Duodenal mucosa (tissue), 2 donors: Measurements from ENCODE around the gene PRMT3.

Experiments
- H3K27ac ChIP-seq: one replicate; pipeline ENCODE4 v1.7.0; 2013; ENCODE audit warnings: low read depth, low read length
- H3K27me3 ChIP-seq, 2 donors: one replicate each; pipeline ENCODE4 v1.7.0; 2013; ENCODE audit warnings: low read length in 2 of 2, control low read depth in 1 of 2; ENCODE audit not compliant: insufficient read depth in 2 of 2, control insufficient read depth in 1 of 2
- H3K36me3 ChIP-seq, 2 donors: one replicate each; pipeline ENCODE4 v1.7.0; 2013; ENCODE audit warnings: low read length in 2 of 2, control low read depth in 1 of 2; ENCODE audit not compliant: insufficient read depth in 2 of 2, control insufficient read depth in 1 of 2
- H3K4me1 ChIP-seq, 2 donors: one replicate each; pipeline ENCODE4 v1.7.0; 2013; ENCODE audit warnings: low read length in 2 of 2, control low read depth in 1 of 2; ENCODE audit not compliant: insufficient read depth in 2 of 2, control insufficient read depth in 1 of 2
- H3K4me3 ChIP-seq, 2 donors: one replicate each; pipeline ENCODE4 v1.7.0; 2013; ENCODE audit warnings: low read length in 2 of 2, low read depth in 1 of 2
- H3K9ac ChIP-seq, 2 donors: one replicate each; pipeline ENCODE4 v1.7.0; 2013; ENCODE audit warnings: low read length in 2 of 2, low read depth in 1 of 2
- H3K9me3 ChIP-seq, 2 donors: one replicate each; pipeline ENCODE4 v1.7.0; 2013; ENCODE audit warnings: low read length in 2 of 2, control low read depth in 1 of 2; ENCODE audit not compliant: control insufficient read depth in 1 of 2

PRMT3 gene

DNA sequence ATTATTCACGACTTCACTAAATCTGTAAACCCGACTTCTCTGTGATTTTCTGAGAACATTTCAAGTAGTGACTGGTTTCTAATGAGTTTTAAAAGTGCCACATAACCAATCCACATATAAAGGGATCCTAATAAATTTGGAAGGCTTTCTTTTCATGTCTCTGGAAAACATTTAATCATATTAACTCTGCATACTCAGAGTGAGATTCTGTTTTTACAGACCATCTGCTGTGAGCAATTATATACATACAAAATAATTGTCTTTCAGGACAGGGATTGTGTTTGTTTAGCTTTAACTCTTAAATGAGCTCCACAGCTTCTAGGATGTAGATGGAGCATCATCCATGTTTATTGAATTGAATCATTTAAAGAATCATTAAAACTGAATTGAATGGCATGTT is 65.1 kb downstream of the PRMT3 start:
- Histone ChIP-seq H3K9me3 (no peaks in the 10 kb centered on the region), H3K4me1 (no peaks in the 10 kb centered on the region), H3K4me3 (no peak overlapping the region), H3K36me3 (peaks cover 0 to 4% of the 10 kb centered on the region in 2 donors), H3K9ac (no peak overlapping the region), H3K27me3 (no peaks in the 10 kb centered on the region), H3K27ac (no peak overlapping the region)

DNA sequence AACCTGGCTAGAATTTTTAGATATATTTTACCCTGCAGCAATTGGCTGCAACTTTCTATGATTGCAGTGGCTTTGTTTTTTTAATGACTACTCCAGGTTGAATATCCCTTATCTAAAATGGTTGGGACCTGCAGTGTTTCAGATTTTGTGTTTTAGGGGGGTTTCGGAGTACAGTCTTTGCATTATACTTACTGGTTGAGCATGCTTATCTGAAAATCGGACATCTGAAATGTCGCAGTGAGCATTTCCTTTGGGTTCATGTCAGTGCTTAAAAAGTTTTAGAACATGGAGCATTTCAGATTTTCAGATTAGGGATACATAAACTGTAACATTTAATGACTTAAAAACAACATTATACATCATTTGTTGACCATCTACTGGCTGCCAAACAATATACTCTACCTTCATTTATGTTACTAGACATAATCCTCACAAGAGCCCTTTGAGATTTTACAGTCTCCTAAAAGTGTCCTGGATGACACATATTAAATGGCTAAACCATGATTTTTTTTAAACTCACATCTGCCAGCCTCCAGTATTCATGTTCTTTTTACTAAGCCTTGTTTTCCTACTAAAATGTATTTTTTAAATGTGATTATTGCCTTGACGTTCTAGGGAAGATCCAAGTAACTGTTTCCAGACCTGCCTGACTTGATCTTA is 66.3 kb downstream of the PRMT3 start:
- H3K4me3 ChIP-seq, result no peak overlapping the region
- peaks cover 0 to 4% of the 10 kb centered on the region in 2 donors for H3K36me3 ChIP-seq
- no peaks in the 10 kb centered on the region for H3K27me3 ChIP-seq
- no peak overlapping the region for H3K9ac ChIP-seq
- no peaks in the 10 kb centered on the region for H3K4me1 ChIP-seq
- no peaks in the 10 kb centered on the region for H3K9me3 ChIP-seq
- H3K27ac ChIP-seq, result no peak overlapping the region

DNA sequence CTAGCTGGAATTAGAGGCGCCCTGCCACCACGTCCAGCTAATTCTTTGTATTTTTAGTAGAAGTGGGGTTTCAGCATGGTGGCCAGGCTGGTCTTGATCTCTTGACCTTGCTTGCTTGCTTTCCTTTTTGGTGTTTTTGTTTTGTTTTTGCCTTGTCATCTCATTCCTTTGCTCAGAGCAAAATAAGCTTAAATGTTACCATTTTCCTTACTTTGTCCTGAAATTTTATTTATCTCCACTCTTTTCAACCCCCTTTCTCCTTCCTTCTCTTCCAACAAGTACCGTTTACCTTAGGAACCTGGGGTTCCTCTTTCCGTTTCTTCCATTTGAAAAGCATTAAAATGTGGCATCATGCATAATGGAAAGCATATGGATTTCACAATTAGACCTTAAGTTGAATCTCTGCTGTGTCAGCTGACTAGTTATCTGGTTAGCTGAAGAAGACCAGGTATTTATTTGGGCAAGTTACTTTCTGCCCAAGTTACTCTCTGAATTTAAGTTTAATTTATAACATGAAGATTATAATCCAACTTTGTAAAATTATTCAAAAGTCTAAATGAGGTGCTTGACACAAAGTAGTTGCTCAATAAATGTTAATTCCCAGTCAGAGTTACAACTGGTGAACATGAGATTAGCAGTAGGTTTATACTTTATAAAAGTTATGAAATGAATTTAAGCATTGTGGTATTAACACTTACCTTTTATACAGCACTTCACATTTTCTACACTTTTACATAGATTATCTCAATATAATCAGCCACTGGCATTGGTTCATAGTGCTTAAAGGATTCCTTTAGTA is 69.7 kb downstream of the PRMT3 start:
- Histone ChIP-seq H3K4me3 (no peak overlapping the region), H3K9ac (no peak overlapping the region), H3K27ac (no peak overlapping the region), H3K9me3 (no peaks in the 10 kb centered on the region), H3K27me3 (no peaks in the 10 kb centered on the region), H3K36me3 (peaks cover 0 to 4% of the 10 kb centered on the region in 2 donors), H3K4me1 (peaks cover 0 to 12% of the 10 kb centered on the region in 2 donors)

DNA sequence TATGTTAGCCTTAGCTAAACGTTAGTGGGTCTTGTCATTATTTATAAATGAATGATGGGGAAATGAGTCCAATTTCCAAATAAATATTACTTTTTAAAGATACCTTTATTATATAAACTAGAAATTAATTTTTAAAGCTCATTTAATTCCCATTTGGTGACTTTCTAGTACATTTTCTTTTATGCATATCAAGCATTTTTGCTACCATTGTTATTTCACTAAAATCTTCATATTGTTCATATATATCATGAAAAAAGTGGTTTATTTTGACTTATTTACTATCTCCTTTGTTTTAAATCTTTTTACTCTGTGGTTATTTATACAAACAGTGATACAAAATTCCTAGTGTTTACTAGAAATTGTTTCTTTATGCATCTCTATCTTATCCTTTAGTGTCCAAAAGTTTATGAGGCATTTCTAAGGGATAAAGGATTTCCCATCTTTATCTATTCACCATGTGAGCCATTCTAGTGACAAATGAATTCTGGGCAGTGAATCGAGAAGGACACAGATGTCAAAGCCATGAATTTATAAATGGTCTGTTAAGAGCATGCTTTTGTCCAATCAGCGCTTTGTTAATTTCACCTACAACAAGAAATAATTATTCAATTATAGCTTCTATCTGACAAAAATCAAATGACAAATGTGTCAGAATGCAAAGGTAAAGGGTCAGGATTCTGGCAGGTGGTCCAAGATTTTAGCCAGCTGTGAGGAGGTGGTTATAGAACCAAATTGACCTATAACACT is 70.6 kb downstream of the PRMT3 start:
- Histone ChIP-seq H3K9me3 (no peaks in the 10 kb centered on the region), H3K27me3 (no peaks in the 10 kb centered on the region), H3K4me3 (no peak overlapping the region), H3K9ac (no peak overlapping the region), H3K27ac (no peak overlapping the region), H3K4me1 (peaks cover 0 to 12% of the 10 kb centered on the region in 2 donors), H3K36me3 (peaks cover 0 to 3% of the 10 kb centered on the region in 2 donors)

DNA sequence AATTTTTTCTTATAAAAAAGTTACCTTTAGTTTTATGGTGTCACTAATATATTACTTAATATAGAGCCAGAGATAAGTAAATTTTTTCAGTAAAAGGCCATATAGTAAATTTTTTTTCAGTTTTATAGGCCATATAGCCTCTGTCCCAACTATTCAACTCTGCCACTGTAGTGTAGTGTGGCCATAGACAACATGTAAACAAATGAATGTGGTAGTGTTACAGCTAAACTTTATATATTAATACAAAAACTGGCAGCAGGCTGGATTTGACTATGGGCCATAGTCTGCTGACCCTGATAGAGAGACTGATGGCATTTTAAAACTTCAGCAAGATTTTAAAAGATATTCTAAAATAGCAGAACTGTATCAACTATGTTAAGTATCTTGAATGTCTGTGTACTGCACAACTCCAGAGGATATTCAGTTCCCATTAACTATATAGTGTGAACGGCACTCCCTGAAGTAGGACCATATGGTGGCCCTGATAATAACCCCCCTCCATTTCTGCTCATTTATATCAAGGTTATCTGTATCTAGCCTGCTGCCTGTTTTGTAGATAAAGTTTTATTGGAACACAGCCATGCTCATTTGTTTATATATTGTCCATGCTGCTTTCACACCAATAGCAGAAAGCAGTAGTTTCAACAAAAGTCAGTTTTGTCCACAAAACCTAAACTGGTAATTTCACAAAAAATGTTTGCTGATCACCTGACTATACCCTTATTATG is 71.6 kb downstream of the PRMT3 start:
- Histone ChIP-seq H3K4me1 (peaks cover 0 to 12% of the 10 kb centered on the region in 2 donors), H3K27me3 (no peaks in the 10 kb centered on the region), H3K4me3 (no peak overlapping the region), H3K27ac (no peak overlapping the region), H3K9me3 (no peaks in the 10 kb centered on the region), H3K9ac (no peak overlapping the region), H3K36me3 (peaks cover 0 to 3% of the 10 kb centered on the region in 2 donors)

DNA sequence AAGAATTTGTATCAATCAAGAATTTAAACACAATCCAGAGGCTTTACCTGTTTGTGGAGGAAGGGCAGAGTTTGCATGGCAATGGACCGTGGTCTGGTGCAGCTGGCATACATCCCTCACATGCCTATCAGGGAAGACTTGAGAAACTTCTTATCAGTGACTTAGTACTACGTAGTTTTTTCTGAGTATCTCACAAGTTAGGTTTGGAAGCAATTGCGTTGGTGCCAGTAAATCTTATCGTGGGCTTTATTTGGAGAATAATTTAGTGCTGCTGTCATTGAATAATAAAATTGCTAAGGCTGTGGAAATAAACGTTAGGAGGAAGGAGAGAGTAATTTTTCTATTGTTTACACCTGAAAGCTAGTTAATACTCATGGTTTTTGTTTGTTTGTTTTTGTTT is 72.3 kb downstream of the PRMT3 start:
- Histone ChIP-seq H3K27ac (no peak overlapping the region), H3K4me1 (peaks cover 0 to 17% of the 10 kb centered on the region in 2 donors), H3K4me3 (no peak overlapping the region), H3K9ac (no peak overlapping the region), H3K36me3 (peaks cover 0 to 3% of the 10 kb centered on the region in 2 donors), H3K27me3 (no peaks in the 10 kb centered on the region), H3K9me3 (no peaks in the 10 kb centered on the region)

DNA sequence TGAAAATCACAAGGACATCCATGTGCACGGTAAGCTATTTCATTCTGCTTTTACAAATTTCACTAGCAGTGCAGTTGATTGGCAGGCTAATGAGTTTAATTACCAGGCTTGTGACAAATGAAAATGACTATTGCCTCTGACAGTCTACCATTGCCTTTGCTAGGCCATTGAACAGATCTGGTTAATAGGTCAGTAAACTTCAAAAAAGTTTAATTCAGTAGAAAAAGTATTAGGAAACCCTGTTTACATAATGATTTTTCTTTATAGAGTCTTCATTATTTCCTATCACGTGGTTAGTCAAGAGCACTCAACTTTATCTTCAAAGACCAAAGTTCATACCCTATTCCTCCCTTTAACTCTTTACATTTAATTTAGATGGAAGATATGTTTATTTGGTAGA is 77.0 kb downstream of the PRMT3 start:
- no peaks in the 10 kb centered on the region for H3K9me3 ChIP-seq
- H3K27ac ChIP-seq, result no peak overlapping the region
- no peak overlapping the region for H3K4me3 ChIP-seq
- no peak overlapping the region for H3K9ac ChIP-seq
- H3K4me1 ChIP-seq, result peaks cover 0 to 17% of the 10 kb centered on the region in 2 donors
- H3K27me3 ChIP-seq, result no peaks in the 10 kb centered on the region
- peaks cover 0 to 10% of the 10 kb centered on the region in 2 donors for H3K36me3 ChIP-seq

DNA sequence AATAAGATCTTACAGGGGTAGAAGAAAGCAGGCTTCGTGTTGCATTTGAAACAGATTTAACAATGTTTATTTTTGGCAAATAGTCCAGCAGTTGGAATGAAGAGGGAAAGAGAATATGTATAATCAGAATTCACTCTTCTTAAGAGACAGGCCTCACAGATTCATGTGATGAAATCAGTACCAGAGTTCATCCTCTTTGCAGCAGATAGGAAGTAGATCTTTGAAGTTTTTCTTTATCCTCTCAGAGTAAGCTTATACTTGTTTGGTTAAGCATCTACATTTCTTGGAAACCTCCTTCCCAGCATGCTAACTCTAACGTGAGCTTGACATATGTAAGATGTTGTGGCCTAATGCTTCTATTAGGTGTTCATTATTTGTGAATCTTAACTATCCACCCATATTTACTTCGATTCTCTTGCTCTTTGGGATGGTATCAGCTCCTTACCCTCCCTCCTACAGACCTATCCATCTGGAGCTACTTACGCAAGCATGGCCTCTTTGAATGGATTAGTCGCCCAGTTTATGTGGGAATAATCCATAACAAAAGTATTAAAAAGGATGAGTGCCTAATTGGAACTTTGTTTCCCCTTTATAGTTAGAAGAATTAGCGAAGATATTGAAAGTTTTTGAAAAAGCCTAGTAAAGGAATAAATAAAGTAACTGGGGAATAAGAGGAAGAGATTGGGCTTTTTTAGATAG is 80.1 kb downstream of the PRMT3 start:
- H3K27ac ChIP-seq, result no peak overlapping the region
- H3K27me3 ChIP-seq, result no peaks in the 10 kb centered on the region
- no peak overlapping the region for H3K9ac ChIP-seq
- H3K9me3 ChIP-seq, result peaks cover 0 to 3% of the 10 kb centered on the region in 2 donors
- peaks cover 0 to 12% of the 10 kb centered on the region in 2 donors for H3K36me3 ChIP-seq
- no peak overlapping the region for H3K4me3 ChIP-seq
- H3K4me1 ChIP-seq, result peaks cover 0 to 4% of the 10 kb centered on the region in 2 donors

DNA sequence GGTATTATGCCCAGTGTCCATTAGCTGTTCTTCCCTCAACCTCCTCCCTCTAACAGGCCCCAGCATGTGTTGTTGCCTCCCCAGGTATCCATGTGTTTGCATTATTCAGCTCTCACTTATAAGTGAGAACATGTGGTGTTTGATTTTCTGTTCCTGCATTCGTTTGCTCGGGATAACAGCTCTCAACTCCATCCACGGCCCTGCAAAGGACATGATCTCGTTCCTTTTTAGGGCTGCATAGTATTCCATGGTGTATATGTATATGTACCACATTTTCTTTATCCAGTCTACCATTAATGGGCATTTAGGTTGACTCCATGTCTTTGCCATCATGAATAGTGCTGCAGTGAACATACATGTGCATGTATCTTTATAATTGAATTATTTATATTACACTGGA is 82.8 kb downstream of the PRMT3 start:
- no peak overlapping the region for H3K27ac ChIP-seq

More for the DNA sequence above, 82.8 kb downstream of the PRMT3 start:
- H3K36me3 ChIP-seq, result peaks cover 0 to 12% of the 10 kb centered on the region in 2 donors
- no peaks in the 10 kb centered on the region for H3K27me3 ChIP-seq
- peaks cover 0 to 3% of the 10 kb centered on the region in 2 donors for H3K4me1 ChIP-seq
- no peak overlapping the region for H3K4me3 ChIP-seq
- peaks cover 0 to 3% of the 10 kb centered on the region in 2 donors for H3K9me3 ChIP-seq
- no peak overlapping the region for H3K9ac ChIP-seq
